K562 (cell line): ENCODE measurements around the gene CPED1. TPM values are rescaled to one million over a fixed set of nuclear protein-coding genes. Genes with fewer than 3 reads are reported as not detected.

Source experiments
- ATAC-seq: fragments of 200-7000 bp; cut with Tn5 transposase; 3 replicates; pipeline ENCODE4 v1.9.1; 2020; ENCODE audit warnings: moderate library complexity
- BruUV-seq: library from RNA; stranded (reverse); fragments of 400-500 nt; replicated peaks from 2 replicates; lab custom pipeline; 2021; lab: Mats Ljungman, UMichigan
- CTCF ChIA-PET: fragments of 300-600 bp; formaldehyde crosslinking; extraction: SDS; loops from one replicate; lab custom pipeline; 2021; ENCODE audit warnings: low intra/inter-chr PET ratio; lab: Yijun Ruan, JAX
- POLR2A ChIA-PET: fragments of 300-600, 350-650 bp; sonication (Branson Sonifier 250); formaldehyde crosslinking; extraction: SDS; loops from one replicate; lab custom pipeline; 2021; ENCODE audit warnings: antibody characterized with exemption, inconsistent platforms; lab: Yijun Ruan, JAX
- DNase-seq, 4 experiments: peaks; one replicate each; pipeline versions ENCODE4 v3.0.0 to v3.0.0-alpha.2; 2011 to 2018; ENCODE audit warnings: low spot score in 3 of 4, mixed read lengths in 3 of 4; ENCODE audit errors: extremely low read depth in 1 of 4
- FAIRE-seq: peaks from 2 replicates; lab custom pipeline; 2011; peaks lifted over from hg19 to GRCh38; lab: Jason Lieb, UNC
- H2AFZ ChIP-seq: 2 replicates; pipeline ENCODE4 v1.6.0; 2011; ENCODE audit warnings: low read depth, low read length, control low read depth, inconsistent platforms
- H3K27ac ChIP-seq: fragments of 200-600 bp; 3 replicates; pipeline ENCODE4 v1.8.0; 2011; ENCODE audit warnings: low read depth, mild to moderate bottlenecking, control low read depth, inconsistent platforms, low read length, moderate library complexity, mixed read lengths; ENCODE audit errors: extremely low read depth
- H3K27me3 ChIP-seq, 2 experiments: fragments of 300-600 bp in 1 of 2; 2 replicates in 1 of 2; 3 replicates in 1 of 2; pipeline versions ENCODE4 v1.6.0 to v1.8.0; 2011; ENCODE audit warnings: inconsistent platforms in 2 of 2, low read length in 2 of 2, mild to moderate bottlenecking in 1 of 2, mixed read lengths in 1 of 2, moderate library complexity in 1 of 2; ENCODE audit not compliant: control insufficient read depth in 2 of 2, insufficient read depth in 2 of 2
- H3K36me3 ChIP-seq: fragments of 300-600 bp; 3 replicates; pipeline ENCODE4 v1.8.0; 2011; ENCODE audit warnings: mild to moderate bottlenecking, low read length, inconsistent platforms; ENCODE audit not compliant: control insufficient read depth, insufficient read depth
- H3K4me1 ChIP-seq, 2 experiments: fragments of 200-600 bp in 1 of 2; replicated peaks in 1 of 2; 2 replicates in 1 of 2; 3 replicates in 1 of 2; pipeline versions ENCODE4 v1.5.1 to v1.8.0; 2011; ENCODE audit warnings: inconsistent platforms in 2 of 2, low read length in 2 of 2, mild to moderate bottlenecking in 1 of 2, mixed read lengths in 1 of 2, moderate library complexity in 1 of 2; ENCODE audit not compliant: control insufficient read depth in 2 of 2, insufficient read depth in 2 of 2
- H3K4me2 ChIP-seq: 2 replicates; pipeline ENCODE4 v1.6.1; 2011; ENCODE audit warnings: low read length, control low read depth, inconsistent platforms, mixed read lengths; ENCODE audit not compliant: insufficient read depth
- H3K4me3 ChIP-seq: fragments of 200-600 bp; sonication (generic), shearing (Covaris generic); 2 replicates; pipeline ENCODE4 v1.5.1; 2016; ENCODE audit warnings: control low read depth, inconsistent platforms
- H3K79me2 ChIP-seq: fragments of 200-600 bp; 3 replicates; pipeline ENCODE4 v1.8.0; 2011; ENCODE audit warnings: low read length, inconsistent platforms; ENCODE audit not compliant: control insufficient read depth, insufficient read depth
- H3K9ac ChIP-seq, 2 experiments: 2 replicates each; pipeline versions ENCODE4 v1.6.0 to v1.6.1; 2011; ENCODE audit warnings: low read depth in 2 of 2, low read length in 2 of 2, control low read depth in 1 of 2, inconsistent platforms in 1 of 2, mild to moderate bottlenecking in 1 of 2, mixed read lengths in 1 of 2; ENCODE audit not compliant: insufficient read depth in 1 of 2
- H3K9me1 ChIP-seq: one replicate; pipeline ENCODE4 v1.6.0; 2011; ENCODE audit warnings: inconsistent platforms, mild to moderate bottlenecking, low read length, moderate library complexity; ENCODE audit not compliant: control insufficient read depth, insufficient read depth
- H3K9me3 ChIP-seq: replicated peaks from 2 replicates; pipeline ENCODE4 v1.5.1; 2011; ENCODE audit warnings: low read depth, low read length, inconsistent platforms; ENCODE audit not compliant: control insufficient read depth, insufficient read depth
- H4K20me1 ChIP-seq: replicated peaks from 2 replicates; pipeline ENCODE4 v1.6.1; 2011; ENCODE audit warnings: low read length, inconsistent platforms, mixed read lengths; ENCODE audit not compliant: control insufficient read depth, insufficient read depth
- ARID3B ChIP-seq: fragments of 250-450 bp; sonication (Bioruptor Pico); IDR thresholded peaks from 2 replicates; pipeline ENCODE4 v1.4.0; 2020; ENCODE audit warnings: borderline replicate concordance
- HDAC3 ChIP-seq: fragments of 450-650 bp; IDR thresholded peaks from 2 replicates; pipeline ENCODE4 v1.6.1; 2018; ENCODE audit warnings: borderline replicate concordance, mild to moderate bottlenecking, moderate library complexity; ENCODE audit not compliant: partially characterized antibody
- MCM2 ChIP-seq: fragments of 450-650 bp; IDR thresholded peaks from 2 replicates; pipeline ENCODE4 v1.6.1; 2017; ENCODE audit warnings: low read depth, mild to moderate bottlenecking
- RFX7 ChIP-seq: fragments of 250-450 bp; sonication (Bioruptor Pico); IDR thresholded peaks from 2 replicates; pipeline ENCODE4 v1.5.1; 2021; ENCODE audit warnings: mild to moderate bottlenecking
- ZFPM2 ChIP-seq: fragments of 250-450 bp; sonication (Bioruptor Pico); IDR thresholded peaks from 2 replicates; pipeline ENCODE4 v1.5.1; 2022; ENCODE audit warnings: mild to moderate bottlenecking
- WGBS: fragments of 100-300 bp; shearing (Covaris generic); methylation state at CpG from one replicate; pipeline ENCODE4 v1.1.6; 2016; ENCODE audit warnings: low coverage, mixed read lengths; ENCODE audit not compliant: insufficient coverage; ENCODE audit errors: missing lambda C conversion rate; 5-methylcytosine and 5-hydroxymethylcytosine counted together
- in situ Hi-C: fragments of 300-500 bp; cut with MboI; formaldehyde crosslinking; loops from 4 replicates; pipeline ENCODE4 v1.15.0; 2018; ENCODE audit warnings: inconsistent platforms, mixed read lengths
- intact Hi-C: fragments of 100-400 bp; cut with micrococcal nuclease; formaldehyde crosslinking; loops from 2 replicates; pipeline ENCODE4 v1.14.2; 2022
- polyA plus RNA-seq, 8 experiments: library from polyadenylated mRNA; depleted of rRNA in 4 of 8; stranded (reverse) in 5 of 8; unstranded in 3 of 8; fragments of >200 nt; fragmentation: Nextera tagmentation in 2 of 8; fragmentation: Illumina TruSeq in 1 of 8; extraction: Ambion mirVana in 2 of 8; extraction: Trizol in 1 of 8; gene quantifications; 2 replicates each; pipeline versions ENCODE4 v1.2.1 to v1.2.3, GENCODE V29; 2011 to 2014; ENCODE audit warnings: inconsistent platforms in 1 of 8, missing spikeins in 1 of 8
- total RNA-seq, 7 experiments: library from RNA; depleted of rRNA in 6 of 7; stranded (reverse); fragments of >200 nt in 6 of 7; fragmentation: Illumina TruSeq in 2 of 7; extraction: Trizol in 2 of 7; gene quantifications; 2 replicates each; pipeline versions ENCODE4 v1.2.1 to v1.2.3, GENCODE V29; 2011 to 2021; ENCODE audit warnings: low replicate concordance in 1 of 7
- TF ChIP-seq, protein P1 (sequence below): fragments of 250-450 bp; sonication (Bioruptor Pico); IDR thresholded peaks from 2 replicates; pipeline ENCODE4 v1.5.0; 2022; ENCODE audit warnings: mild to moderate bottlenecking

The CPED1 gene
- total and polyA plus RNA-seq, 9 of the 15 experiments (the other 6 are each of a cell fraction or from before 2014, with no cell fraction given) = 195 to 393 (median 290) TPM

DNA sequence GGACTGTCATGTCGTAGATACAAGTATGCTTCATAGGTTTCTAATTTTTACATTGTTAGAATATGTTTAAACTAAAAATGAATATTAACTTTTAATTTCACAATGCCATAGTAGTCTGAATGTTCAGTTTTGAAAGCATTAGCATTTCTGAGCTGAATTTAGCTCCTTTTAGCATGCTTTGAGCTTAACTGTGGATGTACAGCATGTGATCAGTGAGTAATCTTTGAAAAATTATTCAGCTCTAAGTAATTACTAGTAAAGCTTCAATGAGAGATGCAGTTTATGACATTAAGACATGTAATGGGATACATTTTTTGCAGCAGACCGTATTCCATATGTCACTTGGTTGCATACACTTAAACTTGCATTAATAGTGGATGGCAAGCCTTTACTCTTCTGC lies 226.1 kb downstream of the CPED1 start:
- Histone ChIP-seq H3K9ac (no peak overlapping the region), H3K27me3 (no peaks in the 10 kb centered on the region), H3K27ac (no peak overlapping the region), H4K20me1 (0 out of 2 replicates have a peak, but pooled peaks cover 7% of the 10 kb centered on the region), H3K9me3 (no peaks in the 10 kb centered on the region), H2AFZ (no peak overlapping the region), H3K4me1 (no peaks in the 10 kb centered on the region), H3K4me2 (no peak overlapping the region), H3K36me3 (peaks cover 77% of the 10 kb centered on the region), H3K9me1 (no peaks in the 10 kb centered on the region), H3K79me2 (peaks cover 72% of the 10 kb centered on the region), H3K4me3 (no peak overlapping the region)
- ATAC-seq (no peak), DNase-seq (no peak), FAIRE-seq (no peak)
- BruUV-seq = no TSS peak
- POLR2A ChIA-PET = interaction anchor here (0.7 to 1.1 kb wide), 3 partner anchors 9 to 51 kb away, joined by 3 read pairs; no protein-coding TSS in a partner anchor
- CTCF ChIA-PET = no interaction called here
- in situ Hi-C loops = no loop called here
- intact Hi-C loops = no loop called here
- TF ChIP-seq, protein P1, sequence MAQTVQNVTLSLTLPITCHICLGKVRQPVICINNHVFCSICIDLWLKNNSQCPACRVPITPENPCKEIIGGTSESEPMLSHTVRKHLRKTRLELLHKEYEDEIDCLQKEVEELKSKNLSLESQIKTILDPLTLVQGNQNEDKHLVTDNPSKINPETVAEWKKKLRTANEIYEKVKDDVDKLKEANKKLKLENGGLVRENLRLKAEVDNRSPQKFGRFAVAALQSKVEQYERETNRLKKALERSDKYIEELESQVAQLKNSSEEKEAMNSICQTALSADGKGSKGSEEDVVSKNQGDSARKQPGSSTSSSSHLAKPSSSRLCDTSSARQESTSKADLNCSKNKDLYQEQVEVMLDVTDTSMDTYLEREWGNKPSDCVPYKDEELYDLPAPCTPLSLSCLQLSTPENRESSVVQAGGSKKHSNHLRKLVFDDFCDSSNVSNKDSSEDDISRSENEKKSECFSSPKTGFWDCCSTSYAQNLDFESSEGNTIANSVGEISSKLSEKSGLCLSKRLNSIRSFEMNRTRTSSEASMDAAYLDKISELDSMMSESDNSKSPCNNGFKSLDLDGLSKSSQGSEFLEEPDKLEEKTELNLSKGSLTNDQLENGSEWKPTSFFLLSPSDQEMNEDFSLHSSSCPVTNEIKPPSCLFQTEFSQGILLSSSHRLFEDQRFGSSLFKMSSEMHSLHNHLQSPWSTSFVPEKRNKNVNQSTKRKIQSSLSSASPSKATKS (CRISPR knock-in tag) = no peak
- no peak for TF ChIP-seq RFX7 (CRISPR knock-in tag)
- TF ChIP-seq ZFPM2 (CRISPR knock-in tag) = no peak
- TF ChIP-seq HDAC3 = no peak
- TF ChIP-seq MCM2 = no peak
- TF ChIP-seq ARID3B (CRISPR knock-in tag) = no peak
- WGBS = 84% methylated on average over 2 of the region's 2 CpGs
